ENCODE data around the gene FRMD3.

The FRMD3 gene

GRCh38 chr9:83511051-83511450, 27.1 kb downstream of the FRMD3 start:
- Mint-ChIP-seq H3K27me3 (ENCODE audit: low read depth) (peaks cover 3% of the 10 kb centered on the region), H3K36me3 (ENCODE audit: low read depth) (peaks cover 6% of the 10 kb centered on the region), H3K4me3 (no peak overlapping the region), H3K27ac (peak overlapping the region in 2 of 3 experiments; percentile 67 to 87), H3K4me1 (peaks cover 23% of the 10 kb centered on the region), H3K9me3 (peaks cover 3% of the 10 kb centered on the region)
- TF ChIP-seq CTCF (IDR thresholded peaks at IDR 0.05; ENCODE audit: unreplicated experiment in 3 of 3) = no peak

GRCh38 chr9:83509402-83509801, 28.8 kb downstream of the FRMD3 start:
- Mint-ChIP-seq H3K4me1 (peaks cover 38% of the 10 kb centered on the region), H3K4me3 (peak overlapping the region in 1 of 3 experiments; percentile 1), H3K27me3 (ENCODE audit: low read depth) (peaks cover 4% of the 10 kb centered on the region), H3K27ac (peak overlapping the region; percentile 54 to 87 (median 55)), H3K9me3 (no peaks in the 10 kb centered on the region), H3K36me3 (ENCODE audit: low read depth) (peaks cover 6% of the 10 kb centered on the region)
- TF ChIP-seq CTCF (IDR thresholded peaks at IDR 0.05; ENCODE audit: unreplicated experiment in 3 of 3) = no peak

- Mint-ChIP-seq H3K27ac (peak overlapping the region in 2 of 3 experiments; percentile 54 to 87), H3K4me3 (no peak overlapping the region), H3K36me3 (ENCODE audit: low read depth) (peaks cover 6% of the 10 kb centered on the region), H3K9me3 (no peaks in the 10 kb centered on the region), H3K27me3 (ENCODE audit: low read depth) (peaks cover 4% of the 10 kb centered on the region), H3K4me1 (peaks cover 47% of the 10 kb centered on the region)
- no peak for TF ChIP-seq CTCF (IDR thresholded peaks at IDR 0.05; ENCODE audit: unreplicated experiment in 3 of 3)
Measured at GRCh38 chr9:83508067-83508466, 30.1 kb downstream of the FRMD3 start.

GRCh38 chr9:83505282-83505681, 32.9 kb downstream of the FRMD3 start:
- Mint-ChIP-seq H3K36me3 (ENCODE audit: low read depth) (no peaks in the 10 kb centered on the region), H3K4me3 (no peak overlapping the region)
- TF ChIP-seq CTCF (IDR thresholded peaks at IDR 0.05; ENCODE audit: unreplicated experiment in 3 of 3) = no peak

GRCh38 chr9:83503866-83504265, 34.3 kb downstream of the FRMD3 start:
- Mint-ChIP-seq H3K9me3 (no peaks in the 10 kb centered on the region), H3K4me1 (peaks cover 42% of the 10 kb centered on the region), H3K4me3 (no peak overlapping the region), H3K27me3 (ENCODE audit: low read depth) (peaks cover 4% of the 10 kb centered on the region), H3K27ac (peak overlapping the region; percentile 39 to 92 (median 89)), H3K36me3 (ENCODE audit: low read depth) (no peaks in the 10 kb centered on the region)
- TF ChIP-seq CTCF (IDR thresholded peaks at IDR 0.05; ENCODE audit: unreplicated experiment in 3 of 3) = no peak

More at GRCh38 chr9:83505282-83505681, 32.9 kb downstream of the FRMD3 start:
- Mint-ChIP-seq H3K4me1 (peaks cover 54% of the 10 kb centered on the region), H3K9me3 (no peaks in the 10 kb centered on the region), H3K27me3 (ENCODE audit: low read depth) (peaks cover 4% of the 10 kb centered on the region), H3K27ac (peak overlapping the region in 2 of 3 experiments; percentile 23 to 92)

- Mint-ChIP-seq H3K4me3 (no peak overlapping the region), H3K27me3 (ENCODE audit: low read depth) (peaks cover 4% of the 10 kb centered on the region), H3K4me1 (peaks cover 37% of the 10 kb centered on the region), H3K27ac (peak overlapping the region; percentile 4 to 64 (median 37)), H3K9me3 (no peaks in the 10 kb centered on the region), H3K36me3 (ENCODE audit: low read depth) (no peaks in the 10 kb centered on the region)
- no peak for TF ChIP-seq CTCF (IDR thresholded peaks at IDR 0.05; ENCODE audit: unreplicated experiment in 3 of 3)
Measured at GRCh38 chr9:83501565-83501964, 36.6 kb downstream of the FRMD3 start.
